GM23338 (cell line): ENCODE results near the gene MUC5B. TPM values are rescaled to one million over a fixed set of nuclear protein-coding genes. Genes with fewer than 3 reads are reported as not detected.
A peak's percentile ranks its signal among the peaks of the same experiment; 100 is the strongest.

Source experiments
- ATAC-seq: fragments of 200-7000 bp; cut with Tn5 transposase; 3 replicates; pipeline ENCODE4 v1.9.1; 2020
- DNase-seq: peaks from one replicate; pipeline ENCODE4 v3.0.0-alpha.2; 2015; ENCODE audit warnings: low spot score
- H2AFZ ChIP-seq: fragments of 200-600 bp; sonication (generic); 2 replicates; pipeline ENCODE4 v1.8.0; 2016; ENCODE audit warnings: antibody characterized with exemption, mild to moderate bottlenecking, moderate library complexity
- H3F3A ChIP-seq: fragments of 200-600 bp; sonication (generic); replicated peaks from 2 replicates; pipeline ENCODE4 v1.8.0; 2017; ENCODE audit warnings: antibody characterized with exemption, mixed run types, low read depth
- H3K27ac ChIP-seq: fragments of 200-600 bp; sonication (generic); 2 replicates; pipeline ENCODE4 v1.6.1; 2016; ENCODE audit warnings: low read depth
- H3K27me3 ChIP-seq: fragments of 200-600 bp; sonication (generic); 2 replicates; pipeline ENCODE4 v1.8.0; 2016; ENCODE audit warnings: mild to moderate bottlenecking, mixed run types, moderate library complexity; ENCODE audit not compliant: insufficient read depth
- H3K36me3 ChIP-seq: fragments of 200-600 bp; sonication (generic); 2 replicates; pipeline ENCODE4 v1.8.0; 2016; ENCODE audit warnings: mild to moderate bottlenecking; ENCODE audit not compliant: insufficient read depth
- H3K4me1 ChIP-seq: fragments of 200-600 bp; sonication (generic); 2 replicates; pipeline ENCODE4 v1.8.0; 2016; ENCODE audit warnings: mild to moderate bottlenecking, moderate library complexity; ENCODE audit not compliant: insufficient read depth
- H3K4me2 ChIP-seq: fragments of 200-600 bp; sonication (generic); 2 replicates; pipeline ENCODE4 v1.7.1; 2017; ENCODE audit warnings: mixed run types
- H3K4me3 ChIP-seq: fragments of 200-600 bp; sonication (generic); 2 replicates; pipeline ENCODE4 v1.6.1; 2016; ENCODE audit warnings: mixed run types
- H3K79me2 ChIP-seq: fragments of 200-600 bp; sonication (generic); replicated peaks from 2 replicates; pipeline ENCODE4 v1.8.0; 2017; ENCODE audit warnings: mild to moderate bottlenecking; ENCODE audit not compliant: insufficient read depth
- H3K9me2 ChIP-seq: fragments of 200-600 bp; sonication (generic); 2 replicates; pipeline ENCODE4 v1.8.0; 2017; ENCODE audit not compliant: insufficient read depth
- H4K20me1 ChIP-seq: fragments of 200-600 bp; sonication (generic); replicated peaks from 2 replicates; pipeline ENCODE4 v1.8.0; 2017; ENCODE audit warnings: mild to moderate bottlenecking; ENCODE audit not compliant: insufficient read depth
- H3K27ac Mint-ChIP-seq: 2 replicates; pipeline ENCODE4 v1.8.0; 2020; ENCODE audit warnings: inconsistent platforms, mild to moderate bottlenecking, moderate library complexity, mixed read lengths
- H3K27me3 Mint-ChIP-seq: 3 replicates; pipeline ENCODE4 v1.8.0; 2022; ENCODE audit warnings: low read depth, mild to moderate bottlenecking, moderate library complexity, mixed read lengths, inconsistent platforms; ENCODE audit not compliant: insufficient read depth, poor library complexity
- H3K36me3 Mint-ChIP-seq: 3 replicates; pipeline ENCODE4 v1.8.0; 2021; ENCODE audit warnings: low read depth, mild to moderate bottlenecking, inconsistent platforms, moderate library complexity, mixed read lengths
- H3K4me1 Mint-ChIP-seq: 3 replicates; pipeline ENCODE4 v1.8.0; 2020; ENCODE audit warnings: mild to moderate bottlenecking, inconsistent platforms, mixed read lengths
- H3K4me3 Mint-ChIP-seq: 3 replicates; pipeline ENCODE4 v1.8.0; 2021; ENCODE audit warnings: moderate library complexity, mild to moderate bottlenecking, inconsistent platforms, mixed read lengths
- H3K9me3 Mint-ChIP-seq: 3 replicates; pipeline ENCODE4 v1.8.0; 2020; ENCODE audit warnings: moderate library complexity, mild to moderate bottlenecking, inconsistent platforms, mixed read lengths
- CREB1 ChIP-seq: fragments of 250-450 bp; sonication (Bioruptor Pico); IDR thresholded peaks from 2 replicates; pipeline ENCODE4 v1.5.0; 2020; ENCODE audit warnings: low read depth, mild to moderate bottlenecking, moderate library complexity
- CTCF ChIP-seq, 2 experiments: fragments of 200-600 bp in 1 of 2; sonication (generic) in 1 of 2; conservative IDR thresholded peaks; 2 replicates each; pipeline versions ENCODE4 v1.5.1 to v1.6.1; 2016 to 2017; ENCODE audit warnings: antibody characterized with exemption in 2 of 2, low read depth in 2 of 2, mild to moderate bottlenecking in 2 of 2, moderate library complexity in 1 of 2
- ETS1 ChIP-seq: IDR thresholded peaks from 2 replicates; pipeline ENCODE4 v1.6.1; 2016; ENCODE audit warnings: antibody characterized with exemption
- EZH2 ChIP-seq: fragments of 200-600 bp; sonication (generic); IDR thresholded peaks from one replicate; pipeline ENCODE4 v1.8.0; 2017; ENCODE audit warnings: antibody characterized with exemption, mild to moderate bottlenecking, low read depth; ENCODE audit not compliant: unreplicated experiment
- EZH2phosphoT487 ChIP-seq: fragments of 200-600 bp; sonication (generic); IDR thresholded peaks from one replicate; pipeline ENCODE4 v1.8.1; 2018; ENCODE audit warnings: antibody characterized with exemption; ENCODE audit not compliant: unreplicated experiment
- JUNB ChIP-seq: IDR thresholded peaks from one replicate; pipeline ENCODE4 v1.6.1; 2016; ENCODE audit warnings: antibody characterized with exemption; ENCODE audit not compliant: unreplicated experiment
- NANOG ChIP-seq: IDR thresholded peaks from 2 replicates; pipeline ENCODE4 v1.6.1; 2016; ENCODE audit warnings: antibody characterized with exemption, borderline replicate concordance
- POLR2AphosphoS5 ChIP-seq: IDR thresholded peaks from 2 replicates; pipeline ENCODE4 v1.6.1; 2016; ENCODE audit warnings: antibody characterized with exemption, low read depth
- REST ChIP-seq: IDR thresholded peaks from one replicate; pipeline ENCODE4 v1.6.1; 2018; ENCODE audit warnings: antibody characterized with exemption; ENCODE audit not compliant: unreplicated experiment
- STAT1 ChIP-seq: IDR thresholded peaks from one replicate; pipeline ENCODE4 v1.6.1; 2016; ENCODE audit warnings: antibody characterized with exemption; ENCODE audit not compliant: unreplicated experiment
- ZNF114 ChIP-seq: fragments of 250-450 bp; sonication (Bioruptor Pico); IDR thresholded peaks from 2 replicates; pipeline ENCODE4 v1.5.0; 2020; ENCODE audit warnings: mild to moderate bottlenecking, moderate library complexity
- ZNF331 ChIP-seq: fragments of 250-450 bp; sonication (Bioruptor Pico); IDR thresholded peaks from 2 replicates; pipeline ENCODE4 v1.5.0; 2020; ENCODE audit warnings: low read depth, mild to moderate bottlenecking, moderate library complexity
- ZNF462 ChIP-seq: fragments of 250-450 bp; sonication (Bioruptor Pico); IDR thresholded peaks from 2 replicates; pipeline ENCODE4 v1.5.0; 2020; ENCODE audit warnings: mild to moderate bottlenecking, moderate library complexity
- polyA plus RNA-seq: library from polyadenylated mRNA; unstranded; fragments of >200 nt; fragmentation: Nextera tagmentation; extraction: Ambion mirVana; gene quantifications from 2 replicates; pipeline ENCODE4 v1.2.1, GENCODE V29; 2016
- total RNA-seq: library from RNA; depleted of rRNA; stranded (reverse); fragments of >200 nt; shearing (Covaris generic); gene quantifications from 2 replicates; pipeline ENCODE4 v1.2.3, GENCODE V29; 2014

The MUC5B gene
- total and polyA plus RNA-seq, 2 experiments from 2014 or later: 0.18 to 0.90 TPM

GRCh38 chr11:1261241-1262071, 38.6 kb downstream of the MUC5B start:
- Histone ChIP-seq H3F3A (no peaks in the 10 kb centered on the region), H3K79me2 (no peaks in the 10 kb centered on the region), H4K20me1 (no peaks in the 10 kb centered on the region), H3K4me3 (no peak overlapping the region), H3K4me2 (no peak overlapping the region), H3K27ac (no peak overlapping the region), H3K36me3 (no peaks in the 10 kb centered on the region), H2AFZ (no peak overlapping the region), H3K9me2 (no peaks in the 10 kb centered on the region), H3K4me1 (no peaks in the 10 kb centered on the region; the same call in 1 of the 2 replicates), H3K27me3 (no peaks in the 10 kb centered on the region)
- Mint-ChIP-seq H3K4me3 (peak overlapping the region; percentile 66; the same call in 1 of the 3 replicates), H3K27ac (no peak overlapping the region), H3K4me1 (peaks cover 2% of the 10 kb centered on the region; the same call in 2 of the 3 replicates), H3K27me3 (peaks cover 9% of the 10 kb centered on the region), H3K36me3 (peaks cover 13% of the 10 kb centered on the region), H3K9me3 (peaks cover 22% of the 10 kb centered on the region)
- no peak for ATAC-seq
- TF ChIP-seq EZH2phosphoT487: no peak
- TF ChIP-seq ZNF114 (CRISPR knock-in tag): no peak
- no peak for TF ChIP-seq NANOG
- TF ChIP-seq ZNF462 (CRISPR knock-in tag): no peak
- no peak for TF ChIP-seq EZH2
- TF ChIP-seq REST: no peak
- no peak for TF ChIP-seq POLR2AphosphoS5
- no peak for TF ChIP-seq JUNB
- TF ChIP-seq ETS1: no peak
- TF ChIP-seq ZNF331 (CRISPR knock-in tag): no peak
- no peak for TF ChIP-seq STAT1
- TF ChIP-seq CREB1 (CRISPR knock-in tag): no peak
- TF ChIP-seq CTCF (conservative IDR thresholded peaks at IDR 0.05; ENCODE audit: low read depth in 2 of 2): no peak
- DNase-seq: no peak
